GM19328 (cell line): ENCODE data around the gene HINT3.
"Not testable (repeated sequence)": the region's sequence is repeated elsewhere in the genome, so short reads cannot be mapped to it uniquely, and the experiment has no call there.

Experiments
- ATAC-seq: cut with Tn5 transposase; IDR thresholded peaks from one replicate; pipeline ENCODE4 v1.9.1; 2021; ENCODE audit warnings: mild to moderate bottlenecking, moderate library complexity; ENCODE audit not compliant: unreplicated experiment

Gene HINT3

GRCh38 chr6:125956506-125957390 lies at the start of gene HINT3:
Gene HINT3 (plus strand): TSS chr6:125956770. CDS start chr6:125956978, 208 bp downstream.
- ATAC-seq, result peak; percentile 91

DNA sequence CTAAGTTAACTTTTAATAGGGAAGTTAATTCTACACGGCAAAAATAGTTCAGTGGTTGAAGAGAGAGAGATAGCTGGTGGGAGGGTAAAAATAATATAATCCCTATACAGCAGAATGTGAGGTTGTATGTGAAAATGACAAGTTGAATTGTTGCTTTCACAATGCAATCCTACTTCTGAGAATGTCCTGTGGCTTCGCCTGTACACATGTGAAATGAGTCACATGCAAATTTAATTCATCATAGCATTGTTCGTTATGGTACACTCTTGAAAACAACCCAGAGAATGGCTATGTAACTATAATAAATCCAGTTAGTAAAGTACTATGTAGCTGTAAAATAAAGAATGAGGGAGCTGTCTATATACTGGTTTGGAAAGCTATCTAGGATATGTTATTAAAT lies 46.0 kb upstream of the HINT3 start:
- peak; percentile 98 for ATAC-seq

DNA sequence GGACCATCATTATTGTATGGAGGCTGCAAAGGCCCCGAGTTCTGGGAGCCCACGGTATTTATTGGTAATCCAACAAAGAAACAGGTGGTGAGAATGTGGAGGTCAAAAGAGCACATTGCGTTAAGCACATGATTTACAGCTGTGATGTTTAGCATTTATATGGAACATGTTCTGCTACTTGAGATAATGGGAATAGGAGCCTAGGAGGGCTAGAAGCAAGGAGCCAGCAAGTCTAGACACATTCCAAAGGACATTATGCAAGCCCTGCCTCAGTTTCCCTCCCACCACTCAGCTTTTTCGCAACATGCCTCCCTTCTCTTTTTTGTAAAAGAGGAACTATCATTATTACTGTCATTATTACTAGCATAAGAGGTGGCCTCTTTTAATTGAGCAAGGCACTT lies 45.5 kb upstream of the HINT3 start:
- ATAC-seq, result not testable (repeated sequence)

DNA sequence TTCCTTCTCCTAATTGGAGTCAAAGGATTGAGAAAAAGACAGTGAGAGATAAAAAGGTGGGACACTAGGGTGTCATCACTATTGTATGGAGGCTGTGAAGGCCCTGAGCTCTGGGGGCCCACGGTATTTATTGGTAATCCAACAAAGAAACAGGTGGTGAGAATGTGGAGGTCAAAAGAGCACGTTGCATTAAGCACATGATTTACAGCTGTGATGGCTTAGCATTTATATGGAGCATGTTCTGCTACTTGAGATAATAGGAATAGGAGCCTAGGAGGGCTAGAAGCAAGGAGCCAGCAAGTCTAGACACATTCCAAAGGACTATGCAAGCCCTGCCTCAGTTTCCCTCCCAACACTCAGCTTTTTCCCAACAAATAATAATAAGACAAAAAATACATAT lies 44.1 kb upstream of the HINT3 start:
- ATAC-seq, result not testable (repeated sequence)

DNA sequence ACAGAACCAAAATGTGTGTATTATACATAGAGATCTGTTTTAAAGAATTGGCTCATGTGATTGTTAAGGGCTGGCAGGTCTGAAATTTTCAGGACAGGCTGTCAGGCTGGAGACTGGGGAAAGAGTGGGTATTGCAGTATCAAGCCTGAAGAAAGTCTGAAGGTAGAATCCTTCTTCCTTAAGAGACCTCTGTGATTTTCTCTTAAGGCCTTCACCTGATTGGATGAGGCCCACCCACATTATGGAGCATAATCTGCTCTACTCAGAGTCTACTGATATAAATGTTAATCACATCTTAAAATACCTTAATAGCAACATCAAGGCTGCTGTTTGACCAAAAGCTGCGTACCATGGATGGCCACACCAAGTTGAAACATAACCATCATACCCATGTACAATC lies 43.4 kb upstream of the HINT3 start:
- no peak for ATAC-seq

- no peak for ATAC-seq
Measured at GRCh38 chr6:125913864-125914351, 42.7 kb upstream of the HINT3 start.

DNA sequence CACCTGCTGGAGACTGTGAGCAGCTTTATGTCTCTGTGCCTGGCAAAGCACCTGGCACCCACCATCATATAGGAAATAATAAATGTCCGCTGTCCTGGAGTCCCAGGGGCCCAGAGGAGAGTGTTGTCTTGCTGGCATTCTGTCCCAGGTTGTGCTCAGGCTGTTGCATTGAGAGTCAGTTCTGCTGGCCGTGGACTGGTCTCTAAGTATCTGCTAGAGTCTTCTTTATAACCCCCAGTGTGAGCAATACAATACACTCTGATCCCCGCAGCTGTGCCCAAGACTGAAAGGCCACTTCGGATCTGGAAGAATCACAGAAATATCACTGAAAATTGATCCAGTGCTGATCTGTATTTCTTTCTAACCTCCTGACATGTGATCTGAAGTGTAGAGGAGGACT lies 38.3 kb upstream of the HINT3 start:
- no peak for ATAC-seq

- peak; percentile 99 for ATAC-seq
Measured at GRCh38 chr6:125918681-125919566, 37.6 kb upstream of the HINT3 start.

- ATAC-seq, result no peak
Measured at GRCh38 chr6:125919618-125920017, 37.0 kb upstream of the HINT3 start.

DNA sequence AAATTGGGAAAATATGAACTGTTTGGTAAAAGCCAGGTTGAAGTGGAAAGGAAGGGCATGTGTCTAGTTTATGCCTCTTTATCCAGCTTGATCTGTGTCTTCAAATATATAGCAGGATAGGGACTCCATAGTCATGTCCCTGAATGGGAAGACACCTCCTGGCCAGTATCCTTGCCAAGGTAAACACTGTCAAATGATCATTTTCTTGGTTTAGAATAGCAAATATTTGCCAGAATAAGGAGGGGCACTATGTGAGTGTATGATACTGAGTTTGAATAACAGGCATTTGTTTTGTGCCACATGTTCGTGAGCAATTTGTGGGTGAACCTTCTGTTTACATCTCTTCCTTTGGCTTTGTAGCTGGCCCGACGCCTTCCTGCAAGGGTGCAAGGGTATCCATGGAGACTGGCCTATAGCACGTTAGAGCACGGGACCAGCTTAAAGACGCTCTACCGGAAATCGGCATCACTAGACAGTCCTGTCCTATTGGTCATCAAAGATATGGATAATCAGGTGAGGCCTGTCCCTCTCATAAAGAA lies 34.2 kb upstream of the HINT3 start:
- no peak for ATAC-seq

GRCh38 chr6:125923366-125923877 lies 33.1 kb upstream of the HINT3 start:
- ATAC-seq, result no peak

DNA sequence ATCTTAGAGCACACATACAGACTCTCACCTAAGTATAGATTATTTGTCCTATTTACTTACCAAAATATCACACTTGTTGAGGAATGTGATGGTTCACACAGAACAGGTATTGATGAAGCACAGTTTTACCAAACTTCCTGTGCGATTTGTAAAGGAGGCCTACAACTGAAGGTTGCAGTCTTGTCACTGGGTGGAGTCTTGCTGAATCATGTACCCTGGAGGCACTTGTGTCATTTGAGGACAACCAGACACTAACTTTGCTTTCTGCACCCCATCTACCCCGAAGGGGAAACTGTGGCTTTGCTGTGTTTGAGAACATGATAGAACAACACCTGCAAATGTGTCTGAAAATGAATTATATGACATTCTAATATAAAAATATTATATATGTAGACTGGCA lies 32.4 kb upstream of the HINT3 start:
- no peak for ATAC-seq

GRCh38 chr6:125924697-125925358 lies 31.7 kb upstream of the HINT3 start:
- no peak for ATAC-seq

DNA sequence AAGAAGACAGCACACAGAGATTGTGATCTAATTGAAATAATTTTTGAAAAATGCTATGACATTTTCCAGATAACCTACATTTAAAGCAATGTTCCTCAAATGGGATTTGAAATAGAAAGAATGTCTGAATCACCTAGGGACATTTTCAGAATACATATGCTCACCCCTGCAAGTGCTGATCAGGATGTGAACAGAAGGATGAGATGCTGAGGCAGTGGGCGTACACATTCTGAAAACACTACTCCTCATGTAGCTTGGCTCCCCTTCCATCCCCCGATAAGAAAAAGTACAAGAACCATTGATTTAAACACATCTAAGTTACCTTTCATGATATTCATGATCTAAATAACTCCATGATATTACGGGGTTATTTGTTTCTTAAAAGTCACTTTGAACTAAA lies 29.9 kb upstream of the HINT3 start:
- ATAC-seq, result no peak

GRCh38 chr6:125927761-125928160 lies 28.8 kb upstream of the HINT3 start:
- ATAC-seq, result no peak

DNA sequence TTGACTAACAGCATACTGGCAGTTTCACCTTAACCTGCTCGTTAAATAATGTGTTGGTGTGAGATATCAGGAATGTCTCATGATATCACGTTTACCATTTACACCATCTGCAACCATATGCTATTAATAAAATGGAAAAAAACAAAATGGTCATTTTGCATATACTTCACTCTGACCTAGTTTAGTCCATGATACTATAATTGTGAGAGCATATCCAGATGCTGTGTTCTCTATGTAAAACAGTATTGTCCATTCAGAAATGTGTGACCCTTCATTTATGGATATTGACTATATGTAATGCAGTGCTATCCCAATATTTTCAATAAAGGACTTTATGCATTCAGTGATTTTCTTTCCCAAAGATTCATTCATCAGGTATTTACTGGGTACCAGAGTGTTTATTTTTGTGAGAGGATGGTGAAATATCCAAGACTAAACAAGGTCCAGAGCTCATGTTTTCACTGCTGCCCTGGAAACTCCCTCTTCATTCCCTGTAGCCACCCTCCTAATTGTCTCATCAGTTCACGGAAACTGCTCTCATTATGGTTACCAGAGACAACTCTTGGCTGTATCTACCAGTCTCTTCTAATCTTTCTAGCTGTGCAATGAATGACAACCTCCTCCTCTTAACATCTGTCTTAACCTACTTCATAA lies 25.7 kb upstream of the HINT3 start:
- no peak for ATAC-seq

DNA sequence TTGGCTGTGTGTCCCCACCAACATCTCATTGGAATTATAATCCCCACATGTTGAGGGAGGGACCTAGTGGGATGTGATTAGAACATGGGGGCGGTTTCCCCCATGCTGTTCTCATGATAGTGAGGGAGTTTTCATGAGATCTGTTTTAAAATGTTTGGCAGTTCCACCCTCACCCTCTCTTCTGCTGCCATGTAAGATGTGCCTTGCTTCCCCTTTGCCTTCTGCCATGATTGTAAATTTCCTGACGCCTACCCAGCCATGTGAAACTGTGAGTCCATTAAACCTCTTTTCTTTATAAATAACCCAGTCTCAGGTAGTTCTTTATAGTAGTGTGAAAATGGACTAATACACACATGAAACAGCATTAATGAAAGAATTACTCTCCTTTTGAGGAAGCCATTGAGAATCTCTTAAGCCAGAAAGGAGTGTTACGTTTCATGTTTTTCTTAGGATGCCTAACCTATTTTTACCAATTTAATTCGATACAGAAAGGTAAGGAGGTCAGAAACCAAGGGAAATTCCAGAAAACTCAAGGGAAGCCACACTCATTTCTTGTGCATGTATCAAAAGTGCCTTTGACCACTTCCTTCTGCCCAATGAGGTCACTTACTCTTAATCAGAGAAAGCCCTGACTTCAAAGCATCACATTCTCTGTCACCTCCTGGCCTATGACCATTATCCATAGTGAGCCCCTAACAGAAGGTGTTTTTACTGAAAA lies 24.7 kb upstream of the HINT3 start:
- ATAC-seq, result no peak

DNA sequence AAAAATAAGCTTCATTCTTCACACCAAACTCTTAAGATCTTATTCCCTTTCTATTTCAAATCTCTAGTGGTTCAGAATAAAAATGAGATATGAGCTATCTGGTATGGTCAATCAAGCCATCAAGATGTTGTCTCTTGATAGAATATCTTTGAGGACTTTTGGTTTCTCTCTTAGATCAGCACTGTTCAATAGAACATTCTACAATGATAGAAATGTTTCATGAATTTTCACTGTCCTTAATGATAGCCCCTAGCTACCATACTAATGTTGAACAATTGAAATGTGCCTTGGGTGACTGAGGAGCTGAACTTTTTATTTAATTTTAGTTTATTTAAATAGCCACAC lies 24.1 kb upstream of the HINT3 start:
- no peak for ATAC-seq

DNA sequence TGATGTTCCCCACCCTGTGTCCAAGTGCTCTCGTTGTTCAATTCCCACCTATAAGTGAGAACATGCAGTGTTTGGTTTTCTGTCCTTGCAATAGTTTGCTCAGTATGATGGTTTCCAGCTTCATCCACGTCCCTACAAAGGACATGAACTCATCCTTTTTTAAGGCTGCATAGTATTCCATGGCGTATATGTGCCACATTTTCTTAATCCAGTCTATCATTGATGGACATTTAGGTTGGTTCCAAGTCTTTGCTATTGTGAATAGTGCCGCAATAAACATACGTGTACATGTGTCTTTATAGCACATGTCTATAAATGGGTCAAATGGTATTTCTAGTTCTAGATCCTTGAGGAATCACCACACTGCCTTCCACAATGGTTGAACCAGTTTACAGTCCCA lies 21.1 kb upstream of the HINT3 start:
- ATAC-seq, result not testable (repeated sequence)

GRCh38 chr6:125939026-125939425 lies 17.5 kb upstream of the HINT3 start:
- no peak for ATAC-seq
